Esophagus muscularis mucosa (tissue), 4 donors: ENCODE results near the gene KRTAP4-6. TPM values are rescaled to one million over a fixed set of nuclear protein-coding genes. Genes with fewer than 3 reads are reported as not detected.
"Not testable (repeated sequence)": the region's sequence is repeated elsewhere in the genome, so short reads cannot be mapped to it uniquely, and the experiment has no call there.

Experiments
- DNase-seq: peaks from one replicate; pipeline ENCODE4 v3.0.0-alpha.2; 2017; ENCODE audit errors: extremely low spot score
- H3K27ac ChIP-seq, 4 donors: fragments of 200-600 bp; sonication (generic); replicated peaks in 1 of 4; 1 replicate in 3 of 4; 2 replicates in 1 of 4; pipeline ENCODE4 v1.5.1; 2016 to 2019; ENCODE audit warnings: mild to moderate bottlenecking in 1 of 4
- H3K27me3 ChIP-seq, 4 donors: fragments of 200-600 bp; sonication (generic); one replicate each; pipeline versions ENCODE4 v1.5.1 to v1.6.0; 2016 to 2019
- H3K36me3 ChIP-seq, 4 donors: fragments of 200-600 bp; sonication (generic); one replicate each; pipeline ENCODE4 v1.5.1; 2016 to 2019
- H3K4me1 ChIP-seq, 4 donors: fragments of 200-600 bp; sonication (generic); one replicate each; pipeline ENCODE4 v1.5.1; 2016 to 2019
- H3K4me3 ChIP-seq, 4 donors: fragments of 200-600 bp; sonication (generic); 1 replicate in 2 of 4; 2 replicates in 2 of 4; pipeline ENCODE4 v1.5.1; 2016 to 2019; ENCODE audit warnings: mild to moderate bottlenecking in 4 of 4, moderate library complexity in 1 of 4
- H3K9me3 ChIP-seq, 4 donors: fragments of 200-600 bp; sonication (generic); 1 replicate in 3 of 4; 2 replicates in 1 of 4; pipeline ENCODE4 v1.5.1; 2016 to 2019
- CTCF ChIP-seq, 3 experiments: fragments of 200-600 bp in 2 of 3; fragments of 450-650 bp in 1 of 3; sonication (generic) in 2 of 3; IDR thresholded peaks; one replicate each; pipeline ENCODE4 v1.5.1; 2017 to 2019; ENCODE audit warnings: antibody characterized with exemption in 3 of 3, mild to moderate bottlenecking in 2 of 3, moderate library complexity in 1 of 3
- EP300 ChIP-seq: sonication (generic); formaldehyde crosslinking; IDR thresholded peaks from one replicate; pipeline ENCODE4 v1.6.1; 2017; ENCODE audit warnings: antibody characterized with exemption
- POLR2A ChIP-seq: fragments of 450-650 bp; IDR thresholded peaks from one replicate; pipeline ENCODE4 v1.6.1; 2017; ENCODE audit warnings: antibody characterized with exemption, moderate library complexity, mild to moderate bottlenecking, low read depth
- POLR2AphosphoS5 ChIP-seq, 2 donors: sonication (generic); formaldehyde crosslinking; IDR thresholded peaks; one replicate each; pipeline ENCODE4 v1.6.1; 2017; ENCODE audit warnings: antibody characterized with exemption in 2 of 2
- WGBS: methylation state at CpG from one replicate; pipeline ENCODE4 v1.1.5; 2018; 5-methylcytosine and 5-hydroxymethylcytosine counted together
- intact Hi-C: fragments of 100-400 bp; cut with DNase I; formaldehyde crosslinking; loops from one replicate; pipeline ENCODE4 v1.15.1; 2023
- total RNA-seq, 4 donors: library from RNA; depleted of rRNA; stranded (reverse); fragments of >200 nt; gene quantifications; one replicate each; pipeline versions ENCODE4 v1.1.0 to v1.2.1, GENCODE V29; 2016

Gene KRTAP4-6
- total RNA-seq, 4 donors from 2014 or later, result not detected

- Histone ChIP-seq H3K36me3 (no peaks in the 10 kb centered on the region), H3K9me3 (peaks cover 0 to 15% (median 7%) of the 10 kb centered on the region in 4 donors), H3K4me1 (no peaks in the 10 kb centered on the region), H3K27me3 (no peaks in the 10 kb centered on the region), H3K27ac (no peak overlapping the region), H3K4me3 (no peak overlapping the region)
- intact Hi-C loops, result no loop called here
- no peak for TF ChIP-seq CTCF (IDR thresholded peaks at IDR 0.05)
- TF ChIP-seq POLR2A, result no peak
- TF ChIP-seq EP300, result no peak
- DNase-seq, result no peak
- 73% methylated on average over 2 of the region's 2 CpGs for WGBS
Observed at GRCh38 chr17:41147531-41148204, 7.3 kb upstream of the KRTAP4-6 start.

- no peaks in the 10 kb centered on the region for H3K36me3 ChIP-seq
- peaks cover 0 to 27% (median 8%) of the 10 kb centered on the region in 4 donors for H3K9me3 ChIP-seq
- TF ChIP-seq POLR2AphosphoS5 (IDR thresholded peaks at IDR 0.05), result no peak
- no peak for TF ChIP-seq POLR2A
- TF ChIP-seq EP300, result no peak
- TF ChIP-seq CTCF (IDR thresholded peaks at IDR 0.05), result no peak
- no peaks in the 10 kb centered on the region for H3K4me1 ChIP-seq
- H3K27me3 ChIP-seq, result no peaks in the 10 kb centered on the region
- no peak overlapping the region for H3K27ac ChIP-seq
- no peak overlapping the region for H3K4me3 ChIP-seq
- 93% methylated on average over 2 of the region's 2 CpGs for WGBS
- intact Hi-C loops, result no loop called here
- no peak for DNase-seq
Observed at GRCh38 chr17:41145261-41145660, 4.9 kb upstream of the KRTAP4-6 start.

GRCh38 chr17:41144846-41145245 lies 4.5 kb upstream of the KRTAP4-6 start:
- no peak for TF ChIP-seq POLR2A
- TF ChIP-seq CTCF (IDR thresholded peaks at IDR 0.05), result no peak
- no peak for TF ChIP-seq POLR2AphosphoS5 (IDR thresholded peaks at IDR 0.05)
- no peak for TF ChIP-seq EP300

GRCh38 chr17:41141361-41141760 lies 1.0 kb upstream of the KRTAP4-6 start:
- H3K4me1 ChIP-seq, result no peaks in the 10 kb centered on the region
- no peak overlapping the region for H3K4me3 ChIP-seq
- DNase-seq, result no peak
- H3K36me3 ChIP-seq, result no peaks in the 10 kb centered on the region
- H3K27me3 ChIP-seq, result peaks cover 0 to 7% (median 0%) of the 10 kb centered on the region in 4 donors
- H3K9me3 ChIP-seq, result peaks cover 0 to 35% (median 12%) of the 10 kb centered on the region in 4 donors
- no peak for TF ChIP-seq CTCF (IDR thresholded peaks at IDR 0.05)
- no peak for TF ChIP-seq EP300
- no peak for TF ChIP-seq POLR2A
- no peak for TF ChIP-seq POLR2AphosphoS5 (IDR thresholded peaks at IDR 0.05)
- intact Hi-C loops, result no loop called here
- no peak overlapping the region for H3K27ac ChIP-seq

More at GRCh38 chr17:41144846-41145245, 4.5 kb upstream of the KRTAP4-6 start:
- Histone ChIP-seq H3K4me1 (no peaks in the 10 kb centered on the region), H3K36me3 (no peaks in the 10 kb centered on the region), H3K4me3 (no peak overlapping the region), H3K27me3 (peaks cover 0 to 4% (median 0%) of the 10 kb centered on the region in 4 donors), H3K9me3 (peaks cover 0 to 32% (median 9%) of the 10 kb centered on the region in 4 donors), H3K27ac (no peak overlapping the region)
- no peak for DNase-seq
- WGBS, result 84% methylated on average over 1 of the region's 1 CpG
- intact Hi-C loops, result no loop called here

GRCh38 chr17:41139865-41140264 lies 479 bp downstream of the KRTAP4-6 start:
- DNase-seq, H3K27ac ChIP-seq, H3K4me1 ChIP-seq, H3K36me3 ChIP-seq, H3K27me3 ChIP-seq, H3K4me3 ChIP-seq, intact Hi-C loops: not testable (repeated sequence)
- 87% methylated on average over 9 of the region's 12 CpGs for WGBS
- peaks cover 0 to 35% (median 12%) of the 10 kb centered on the region in 4 donors for H3K9me3 ChIP-seq
